Astrocyte (in vitro differentiated cells and primary cell): Measurements from ENCODE around the gene PAX6. TPM values are rescaled to one million over a fixed set of nuclear protein-coding genes. Genes with fewer than 3 reads are reported as not detected.

Experiments used
- DNase-seq: peaks from one replicate; pipeline ENCODE4 v3.0.0-alpha.2; 2010; ENCODE audit warnings: low read depth
- FAIRE-seq: peaks from 2 replicates; lab custom pipeline; 2011; peaks lifted over from hg19 to GRCh38; lab: Jason Lieb, UNC
- H2AFZ ChIP-seq: 2 replicates; pipeline ENCODE4 v1.6.0; 2012; ENCODE audit warnings: low read depth, low read length, inconsistent platforms
- H3K27ac ChIP-seq: 2 replicates; pipeline ENCODE4 v1.5.1; 2011; ENCODE audit warnings: low read depth, low read length, inconsistent platforms
- H3K27me3 ChIP-seq: 2 replicates; pipeline ENCODE4 v1.6.0; 2011; ENCODE audit warnings: low read length, inconsistent platforms; ENCODE audit not compliant: insufficient read depth
- H3K36me3 ChIP-seq: 2 replicates; pipeline ENCODE4 v1.5.1; 2011; ENCODE audit warnings: low read length, inconsistent platforms; ENCODE audit not compliant: insufficient read depth
- H3K4me1 ChIP-seq: 2 replicates; pipeline ENCODE4 v1.5.1; 2011; ENCODE audit warnings: low read length, inconsistent platforms; ENCODE audit not compliant: insufficient read depth
- H3K4me2 ChIP-seq: 2 replicates; pipeline ENCODE4 v1.6.0; 2012; ENCODE audit warnings: low read length, inconsistent platforms
- H3K4me3 ChIP-seq: 2 replicates; pipeline ENCODE4 v1.5.1; 2011; ENCODE audit warnings: low read depth, mild to moderate bottlenecking, low read length, inconsistent platforms; ENCODE audit not compliant: insufficient read depth
- H3K79me2 ChIP-seq: 2 replicates; pipeline ENCODE4 v1.6.0; 2012; ENCODE audit warnings: mild to moderate bottlenecking, low read length, inconsistent platforms; ENCODE audit not compliant: insufficient read depth
- H3K9ac ChIP-seq: 2 replicates; pipeline ENCODE4 v1.6.0; 2012; ENCODE audit warnings: mild to moderate bottlenecking, low read length, inconsistent platforms
- H3K9me3 ChIP-seq: 2 replicates; pipeline ENCODE4 v1.5.1; 2012; ENCODE audit warnings: low read depth, mild to moderate bottlenecking, low read length, inconsistent platforms; ENCODE audit not compliant: insufficient read depth
- H4K20me1 ChIP-seq: 2 replicates; pipeline ENCODE4 v1.6.0; 2012; ENCODE audit warnings: low read length, inconsistent platforms; ENCODE audit not compliant: insufficient read depth
- H3K27ac Mint-ChIP-seq: one replicate; pipeline ENCODE4 v1.8.0; 2021; ENCODE audit warnings: mild to moderate bottlenecking, mixed read lengths; ENCODE audit not compliant: unreplicated experiment
- H3K27me3 Mint-ChIP-seq: one replicate; pipeline ENCODE4 v1.8.0; 2021; ENCODE audit warnings: low read depth, mixed read lengths; ENCODE audit not compliant: unreplicated experiment
- H3K36me3 Mint-ChIP-seq: one replicate; pipeline ENCODE4 v1.8.0; 2021; ENCODE audit warnings: low read depth, mixed read lengths; ENCODE audit not compliant: unreplicated experiment
- H3K4me1 Mint-ChIP-seq: one replicate; pipeline ENCODE4 v1.8.0; 2021; ENCODE audit warnings: low read depth, mixed read lengths; ENCODE audit not compliant: unreplicated experiment
- H3K4me3 Mint-ChIP-seq: one replicate; pipeline ENCODE4 v1.8.0; 2021; ENCODE audit warnings: mild to moderate bottlenecking, moderate library complexity, mixed read lengths; ENCODE audit not compliant: unreplicated experiment
- H3K9me3 Mint-ChIP-seq: one replicate; pipeline ENCODE4 v1.8.0; 2021; ENCODE audit warnings: mild to moderate bottlenecking, mixed read lengths; ENCODE audit not compliant: unreplicated experiment
- EZH2 ChIP-seq: IDR thresholded peaks from 2 replicates; pipeline ENCODE4 v1.6.1; 2012; ENCODE audit warnings: mild to moderate bottlenecking, low read length, inconsistent platforms; ENCODE audit not compliant: insufficient read depth
- total RNA-seq: library from RNA; stranded (reverse); gene quantifications from 2 replicates; pipeline ENCODE4 v1.2.1, GENCODE V29; 2021
- TF ChIP-seq, protein P1 (sequence below): IDR thresholded peaks from 2 replicates; pipeline ENCODE4 v1.5.1; 2011; ENCODE audit warnings: low read depth, mild to moderate bottlenecking, inconsistent platforms, low read length, moderate library complexity; ENCODE audit not compliant: insufficient read depth

Gene PAX6
- total RNA-seq, 1 donor from 2014 or later = 12.2 TPM

DNA sequence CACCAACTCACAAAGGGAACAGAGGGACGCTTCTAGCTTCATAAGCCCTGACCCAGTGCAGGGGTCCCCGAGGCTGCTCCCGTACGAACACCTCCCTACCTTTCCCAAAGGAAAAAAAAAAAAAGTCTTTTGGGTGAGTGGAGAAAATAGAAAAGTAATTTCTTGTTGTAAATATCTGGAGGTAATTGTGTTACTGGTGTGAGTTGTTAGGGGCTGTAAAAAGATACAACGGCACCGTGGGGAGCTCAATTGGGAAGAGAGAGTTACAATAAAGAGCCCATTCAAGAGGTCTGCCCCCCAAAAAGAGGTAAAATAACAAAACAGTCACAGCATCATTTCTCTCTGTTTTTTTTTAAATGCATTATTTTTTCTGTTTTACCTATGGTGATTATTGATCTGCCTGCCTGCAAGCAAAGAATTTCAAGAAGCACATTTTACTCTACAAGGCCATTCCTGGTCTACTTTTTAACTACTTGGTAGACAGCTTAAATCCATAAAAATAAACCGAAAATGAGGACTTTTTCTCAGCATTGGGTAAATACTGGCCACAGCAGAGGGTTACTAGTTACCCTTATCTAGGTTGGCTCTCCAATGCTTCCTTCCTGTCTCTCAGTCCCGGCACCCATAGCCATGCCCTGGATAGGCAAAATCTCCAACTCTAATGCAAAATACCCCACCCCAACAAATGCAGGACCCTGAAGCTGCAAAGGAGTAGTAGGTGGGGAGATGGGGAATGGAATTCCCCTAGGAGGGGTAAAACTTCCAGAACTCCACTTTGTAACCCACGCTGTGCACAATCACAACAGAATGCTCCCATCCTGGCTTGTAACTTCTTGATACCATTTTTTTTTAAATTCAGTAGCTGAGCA is 3.1 kb downstream of the PAX6 start:
- DNase-seq (no peak), FAIRE-seq (no peak)
- Histone ChIP-seq H3K4me2 (peak overlapping the region; percentile 99), H4K20me1 (peaks cover 23% of the 10 kb centered on the region), H3K4me3 (peak overlapping the region; percentile 70), H3K36me3 (no peaks in the 10 kb centered on the region), H3K79me2 (peaks cover 80% of the 10 kb centered on the region), H3K27ac (peak overlapping the region; percentile 50), H3K4me1 (peaks cover 32% of the 10 kb centered on the region), H3K27me3 (peaks cover 53% of the 10 kb centered on the region), H3K9me3 (no peaks in the 10 kb centered on the region), H2AFZ (no peak overlapping the region), H3K9ac (peak overlapping the region; percentile 92)
- Mint-ChIP-seq H3K27me3 (peaks cover 73% of the 10 kb centered on the region), H3K4me3 (peak overlapping the region; percentile 82), H3K36me3 (peaks cover 11% of the 10 kb centered on the region), H3K27ac (no peak overlapping the region), H3K9me3 (peaks cover 29% of the 10 kb centered on the region), H3K4me1 (peaks cover 2% of the 10 kb centered on the region)
- no peak for TF ChIP-seq EZH2
- TF ChIP-seq, protein P1, sequence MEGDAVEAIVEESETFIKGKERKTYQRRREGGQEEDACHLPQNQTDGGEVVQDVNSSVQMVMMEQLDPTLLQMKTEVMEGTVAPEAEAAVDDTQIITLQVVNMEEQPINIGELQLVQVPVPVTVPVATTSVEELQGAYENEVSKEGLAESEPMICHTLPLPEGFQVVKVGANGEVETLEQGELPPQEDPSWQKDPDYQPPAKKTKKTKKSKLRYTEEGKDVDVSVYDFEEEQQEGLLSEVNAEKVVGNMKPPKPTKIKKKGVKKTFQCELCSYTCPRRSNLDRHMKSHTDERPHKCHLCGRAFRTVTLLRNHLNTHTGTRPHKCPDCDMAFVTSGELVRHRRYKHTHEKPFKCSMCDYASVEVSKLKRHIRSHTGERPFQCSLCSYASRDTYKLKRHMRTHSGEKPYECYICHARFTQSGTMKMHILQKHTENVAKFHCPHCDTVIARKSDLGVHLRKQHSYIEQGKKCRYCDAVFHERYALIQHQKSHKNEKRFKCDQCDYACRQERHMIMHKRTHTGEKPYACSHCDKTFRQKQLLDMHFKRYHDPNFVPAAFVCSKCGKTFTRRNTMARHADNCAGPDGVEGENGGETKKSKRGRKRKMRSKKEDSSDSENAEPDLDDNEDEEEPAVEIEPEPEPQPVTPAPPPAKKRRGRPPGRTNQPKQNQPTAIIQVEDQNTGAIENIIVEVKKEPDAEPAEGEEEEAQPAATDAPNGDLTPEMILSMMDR = no peak

DNA sequence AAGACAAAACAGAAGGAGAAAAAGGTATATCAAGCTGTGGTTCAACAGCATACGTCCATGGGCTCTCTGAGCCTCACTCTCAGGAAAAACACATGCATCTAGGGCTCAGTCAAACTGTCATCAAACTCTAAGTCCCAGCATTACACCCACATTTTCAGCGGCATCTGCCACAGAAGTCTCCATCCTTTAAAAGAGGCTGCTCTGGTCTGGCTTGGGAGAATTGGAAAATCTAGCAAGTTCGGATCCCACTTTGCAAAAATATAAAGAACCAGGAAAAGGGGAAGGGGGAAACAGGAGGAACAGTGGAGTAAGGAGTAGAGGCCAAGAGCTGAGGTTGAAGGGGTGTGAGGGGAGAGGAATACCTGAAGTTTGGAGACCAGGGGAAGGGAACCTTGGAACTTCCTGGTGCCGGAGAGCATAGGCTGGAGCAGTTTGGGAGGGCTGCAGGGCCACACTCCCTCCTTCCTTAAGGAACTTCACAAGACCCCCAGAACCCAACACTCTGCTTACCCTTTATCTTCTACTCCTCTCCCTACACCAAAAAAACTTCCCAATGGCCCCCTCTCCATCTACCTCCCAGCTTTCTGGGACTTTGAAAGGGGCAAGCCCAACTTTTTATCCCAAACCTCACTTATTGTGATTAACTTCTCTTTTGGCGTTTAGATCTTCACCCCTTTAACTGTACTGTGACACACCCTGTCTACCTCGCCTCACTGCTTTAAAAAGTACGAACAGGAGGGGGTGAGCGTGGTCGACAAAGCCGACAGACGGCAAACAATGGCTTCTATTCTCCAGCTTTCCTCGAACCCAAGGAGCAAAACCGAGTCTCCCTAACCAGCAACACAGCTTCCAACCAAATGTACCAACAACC is 4.0 kb downstream of the PAX6 start:
- no peak for TF ChIP-seq EZH2
- Histone ChIP-seq H3K27me3 (peaks cover 56% of the 10 kb centered on the region), H3K36me3 (no peaks in the 10 kb centered on the region), H3K9me3 (no peaks in the 10 kb centered on the region), H3K27ac (peak overlapping the region; percentile 50), H3K4me2 (peak overlapping the region; percentile 99), H3K9ac (peak overlapping the region; percentile 92), H3K79me2 (peaks cover 85% of the 10 kb centered on the region), H2AFZ (no peak overlapping the region), H4K20me1 (peaks cover 28% of the 10 kb centered on the region), H3K4me3 (peak overlapping the region; percentile 70), H3K4me1 (peaks cover 25% of the 10 kb centered on the region)
- Mint-ChIP-seq H3K9me3 (peaks cover 34% of the 10 kb centered on the region), H3K36me3 (peaks cover 12% of the 10 kb centered on the region), H3K27me3 (peaks cover 75% of the 10 kb centered on the region), H3K4me1 (peaks cover 2% of the 10 kb centered on the region), H3K27ac (no peak overlapping the region), H3K4me3 (peak overlapping the region; percentile 82)
- DNase-seq = peak; percentile 13
- no peak for FAIRE-seq
